HepG2 (cell line): ENCODE results near the gene KCTD16.

ENCODE experiments used
- EHMT2 ChIP-seq: fragments of 200-600 bp; sonication (generic); IDR thresholded peaks from 2 replicates; pipeline ENCODE4 v1.7.0; 2017; ENCODE audit warnings: antibody characterized with exemption, low read depth, low read length, borderline replicate concordance
- HMGA1 ChIP-seq: sonication (generic); formaldehyde crosslinking; conservative IDR thresholded peaks from 2 replicates; pipeline ENCODE4 v1.4.0; 2020; ENCODE audit warnings: missing genetic modification reagents
- HOXA7 ChIP-seq: sonication (generic); formaldehyde crosslinking; IDR thresholded peaks from 2 replicates; pipeline ENCODE4 v1.8.1; 2022; ENCODE audit warnings: mild to moderate bottlenecking, missing genetic modification reagents, moderate library complexity
- KLF9 ChIP-seq: IDR thresholded peaks from 2 replicates; pipeline ENCODE4 v1.6.1; 2016; ENCODE audit warnings: low read depth
- POLR2A ChIP-seq, 2 experiments: IDR thresholded peaks; 2 replicates each; pipeline ENCODE4 v1.6.1; 2011; ENCODE audit warnings: low read depth in 2 of 2, low read length in 2 of 2, mild to moderate bottlenecking in 1 of 2, moderate library complexity in 1 of 2; ENCODE audit not compliant: insufficient read depth in 1 of 2
- SRSF1 ChIP-seq: fragments of 200-400 bp; formaldehyde crosslinking; optimal IDR thresholded peaks from 2 replicates; pipeline ENCODE3; 2017; ENCODE audit warnings: mild to moderate bottlenecking, low read depth, low read length, moderate library complexity
- ZNF121 ChIP-seq: sonication (generic); formaldehyde crosslinking; IDR thresholded peaks from 2 replicates; pipeline ENCODE4 v1.5.0; 2020; ENCODE audit warnings: mild to moderate bottlenecking, missing genetic modification reagents
- ZNF138 ChIP-seq: sonication (generic); formaldehyde crosslinking; IDR thresholded peaks from 2 replicates; pipeline ENCODE4 v1.5.0; 2020; ENCODE audit warnings: mild to moderate bottlenecking, low read depth, missing genetic modification reagents
- ZNF687 ChIP-seq: sonication (generic); formaldehyde crosslinking; IDR thresholded peaks from 2 replicates; pipeline ENCODE4 v1.5.1; 2020; ENCODE audit warnings: mild to moderate bottlenecking, missing genetic modification reagents, moderate library complexity
- ZNF772 ChIP-seq: sonication (generic); formaldehyde crosslinking; IDR thresholded peaks from 2 replicates; pipeline ENCODE4 v1.5.0; 2020; ENCODE audit warnings: mild to moderate bottlenecking, missing genetic modification reagents

GRCh38 chr5:144318460-144318859 lies 147.8 kb downstream of the KCTD16 start:
- TF ChIP-seq ZNF138 (CRISPR knock-in tag) (no peak), ZNF772 (no peak), KLF9 (CRISPR knock-in tag) (no peak), HOXA7 (CRISPR knock-in tag) (no peak), ZNF687 (no peak), EHMT2 (no peak), ZNF121 (no peak), HMGA1 (no peak), POLR2A (IDR thresholded peaks at IDR 0.05; ENCODE audit: insufficient read depth in 1 of 2, low read depth in 2 of 2, low read length in 2 of 2) (no peak), SRSF1 (no peak)
